SH-SY5Y (cell line): ENCODE measurements around the gene DNA2.

Source experiments
- GATA2 ChIP-seq: IDR thresholded peaks from 2 replicates; pipeline ENCODE4 v1.6.1; 2011; ENCODE audit warnings: mild to moderate bottlenecking, low read depth, low read length
- GATA3 ChIP-seq: IDR thresholded peaks from 2 replicates; pipeline ENCODE4 v1.6.1; 2011; ENCODE audit warnings: low read depth, mild to moderate bottlenecking, low read length, moderate library complexity

DNA sequence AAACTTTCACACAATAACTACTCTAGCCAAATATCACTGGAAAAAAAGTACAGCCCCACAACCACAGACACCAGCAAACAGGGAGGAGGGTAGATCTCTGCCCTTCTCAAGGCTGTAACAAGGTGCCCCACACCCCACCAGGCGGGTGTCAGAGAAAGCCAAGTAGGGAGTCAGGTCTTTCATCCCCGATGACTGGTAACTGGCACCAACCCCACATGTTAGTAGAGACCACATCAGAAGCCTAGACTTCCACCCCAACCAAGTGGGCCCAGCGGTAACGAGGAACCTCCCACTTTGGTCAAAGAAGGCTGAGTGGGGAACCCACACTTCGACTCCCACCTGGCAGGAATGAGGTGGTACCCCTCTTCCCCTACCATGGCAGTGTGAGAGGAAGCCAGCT, 48.3 kb downstream of the DNA2 start:
- TF ChIP-seq GATA2 (no peak), GATA3 (no peak)
